Fibroblast of pulmonary artery (primary cell): ENCODE results near the gene CCNL1.

Experiments used
- DNase-seq: peaks from one replicate; pipeline ENCODE4 v3.0.0-alpha.2; 2010; ENCODE audit warnings: low read depth
- H3K4me3 ChIP-seq: replicated peaks from 2 replicates; pipeline ENCODE4 v1.5.1; 2011; ENCODE audit warnings: low read depth, mild to moderate bottlenecking, control low read depth, low read length, moderate library complexity
- CTCF ChIP-seq: IDR thresholded peaks from 2 replicates; pipeline ENCODE4 v1.5.1; 2011; ENCODE audit warnings: mild to moderate bottlenecking, control low read depth, low read length, inconsistent platforms; ENCODE audit errors: missing control alignments

CCNL1 gene

GRCh38 chr3:157122832-157123427 is 37.0 kb downstream of the CCNL1 start:
- DNase-seq, result no peak
- TF ChIP-seq CTCF, result no peak
- H3K4me3 ChIP-seq, result no peak overlapping the region

DNA sequence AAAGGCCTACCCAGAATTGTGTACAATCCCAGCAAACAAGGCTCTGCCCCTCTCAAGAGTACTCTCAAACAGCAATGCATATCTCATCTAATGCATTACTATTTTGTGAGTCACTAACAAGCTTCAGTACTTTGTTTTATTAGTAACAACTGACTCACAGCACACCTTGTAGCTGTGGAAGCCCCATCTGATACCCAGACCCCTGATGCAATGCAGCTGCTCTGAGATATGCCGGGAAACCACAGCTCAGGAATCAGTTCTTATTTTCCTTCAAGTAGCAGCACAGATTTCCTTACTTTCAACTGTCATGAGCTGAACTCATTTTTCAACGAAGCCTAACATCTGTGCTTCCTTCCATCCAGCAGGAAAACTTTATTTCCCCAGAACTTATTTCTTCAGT is 37.8 kb downstream of the CCNL1 start:
- no peak for TF ChIP-seq CTCF
- DNase-seq, result peak; percentile 94
- H3K4me3 ChIP-seq, result no peak overlapping the region

- no peak for TF ChIP-seq CTCF
- DNase-seq, result no peak
Measured at GRCh38 chr3:157121522-157121921, 38.4 kb downstream of the CCNL1 start.

GRCh38 chr3:157120071-157120892 is 39.7 kb downstream of the CCNL1 start:
- DNase-seq, result no peak
- TF ChIP-seq CTCF, result no peak
- no peak overlapping the region for H3K4me3 ChIP-seq

More at GRCh38 chr3:157121522-157121921, 38.4 kb downstream of the CCNL1 start:
- no peak overlapping the region for H3K4me3 ChIP-seq

DNA sequence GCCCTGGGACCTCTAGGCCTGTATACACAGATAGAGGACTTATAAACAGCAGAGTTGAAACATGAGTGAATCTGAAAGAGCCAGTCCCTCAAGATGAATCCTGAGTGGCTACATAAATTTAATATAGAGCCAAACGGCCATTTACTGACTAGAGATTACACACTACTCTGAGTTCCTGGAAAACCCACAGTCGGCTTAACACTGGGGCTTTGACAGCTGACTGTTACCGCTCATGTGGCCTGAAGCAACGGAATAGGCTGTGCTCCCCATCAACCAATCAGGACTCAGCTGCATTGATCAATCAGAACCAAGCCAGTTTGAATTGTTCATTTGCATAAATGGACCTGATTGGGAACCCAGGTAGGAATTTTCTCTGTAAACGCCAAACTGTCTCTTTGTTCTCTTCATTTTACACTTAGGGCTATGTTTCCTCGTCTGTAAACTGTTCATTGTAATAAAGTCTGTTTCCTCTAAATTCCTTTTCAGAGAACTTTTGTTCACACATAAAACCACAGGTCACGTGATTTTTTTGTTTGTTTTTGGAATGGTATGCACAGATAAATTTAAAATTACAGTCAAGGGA is 40.5 kb downstream of the CCNL1 start:
- no peak for DNase-seq
- TF ChIP-seq CTCF, result no peak
- H3K4me3 ChIP-seq, result no peak overlapping the region

DNA sequence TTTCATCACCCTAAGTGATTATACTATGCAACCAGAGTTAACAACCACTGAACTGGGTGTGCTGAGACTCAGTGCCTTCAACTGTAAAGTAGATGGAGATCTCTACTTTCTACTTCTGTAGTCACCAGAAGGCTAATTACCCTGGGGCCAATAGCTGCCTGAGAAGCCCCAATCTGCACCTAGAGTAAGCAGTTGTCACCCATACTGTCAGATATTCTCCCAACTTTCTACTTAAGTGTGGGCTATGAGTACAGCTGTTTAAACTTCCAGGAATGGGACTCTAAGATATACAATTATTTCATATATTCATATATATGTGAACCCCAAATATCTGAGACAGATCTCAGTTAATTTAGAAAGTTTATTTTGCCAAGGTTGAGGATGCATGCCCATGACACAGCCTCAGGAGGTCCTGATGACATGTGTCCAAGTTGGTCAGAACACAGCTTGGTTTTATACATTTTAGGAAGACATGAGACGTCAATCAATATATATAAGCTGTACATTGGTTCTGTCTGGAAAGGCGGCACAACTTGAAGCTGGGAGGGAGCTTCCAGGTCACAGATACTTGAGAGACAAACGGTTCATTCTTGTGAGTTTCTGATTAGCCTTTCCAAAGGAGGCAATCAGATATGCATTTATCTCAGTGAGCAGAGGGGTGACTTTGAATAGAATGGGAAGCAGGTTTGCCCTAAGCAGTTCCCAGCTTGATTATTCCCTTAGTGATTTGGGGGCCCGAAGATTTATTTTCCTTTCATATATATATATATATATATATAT is 41.9 kb downstream of the CCNL1 start:
- no peak for DNase-seq
- no peak for TF ChIP-seq CTCF

More for the DNA sequence above, 41.9 kb downstream of the CCNL1 start:
- H3K4me3 ChIP-seq, result no peak overlapping the region
